Raji (cell line): ENCODE data around the gene PRPF19.

Source experiments
- POLR2A ChIP-seq: IDR thresholded peaks from 2 replicates; pipeline ENCODE4 v1.6.1; 2011; ENCODE audit warnings: low read depth, low read length, control low read depth; ENCODE audit not compliant: insufficient read depth

The PRPF19 gene

DNA sequence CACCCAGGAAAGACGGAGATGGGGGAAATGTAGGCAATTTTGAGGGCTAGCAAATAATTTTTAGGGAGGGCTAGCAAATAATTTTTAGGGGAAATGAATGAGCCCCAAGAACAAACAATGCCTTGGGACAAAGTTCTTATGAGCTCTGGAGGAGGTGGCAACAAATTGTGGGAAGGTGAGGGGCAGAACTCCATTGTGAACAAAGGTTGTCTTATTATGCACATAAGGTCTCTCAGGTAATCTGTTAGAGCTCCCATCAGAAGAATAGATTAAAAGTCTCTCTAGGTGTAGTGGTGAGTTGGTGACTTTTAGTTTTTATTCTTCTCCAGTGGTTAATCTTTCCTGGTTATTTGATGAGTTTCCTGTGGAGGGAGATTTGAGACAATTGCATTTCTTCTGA lies 2.4 kb upstream of the PRPF19 start:
- no peak for TF ChIP-seq POLR2A

DNA sequence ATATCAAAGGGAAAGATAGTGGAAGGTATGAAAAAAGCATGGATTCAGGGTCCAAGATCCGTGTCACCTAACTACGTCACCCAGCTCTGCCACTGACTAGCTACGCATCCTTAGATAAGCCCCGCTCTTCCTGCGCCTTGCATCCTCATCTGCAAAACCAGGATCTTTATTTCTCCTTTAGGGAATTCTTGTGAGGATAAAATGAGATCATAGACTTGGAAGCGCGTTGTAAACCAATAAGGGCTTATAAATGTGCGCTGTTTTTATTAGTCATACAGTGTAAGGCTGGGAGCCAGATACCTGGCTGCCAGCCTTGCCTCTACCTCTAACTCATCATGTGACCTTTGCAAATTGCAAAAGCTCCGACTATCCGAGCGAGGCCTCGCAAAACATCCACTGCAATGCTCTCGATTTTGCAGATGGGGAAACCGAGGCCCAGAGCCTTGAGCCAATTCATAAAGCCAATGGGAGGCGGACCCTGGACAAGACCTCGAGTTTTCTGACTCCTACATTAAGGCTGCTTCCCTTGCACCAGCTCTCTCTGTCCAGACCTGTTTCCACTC lies 753 bp downstream of the PRPF19 start:
- TF ChIP-seq POLR2A = no peak

DNA sequence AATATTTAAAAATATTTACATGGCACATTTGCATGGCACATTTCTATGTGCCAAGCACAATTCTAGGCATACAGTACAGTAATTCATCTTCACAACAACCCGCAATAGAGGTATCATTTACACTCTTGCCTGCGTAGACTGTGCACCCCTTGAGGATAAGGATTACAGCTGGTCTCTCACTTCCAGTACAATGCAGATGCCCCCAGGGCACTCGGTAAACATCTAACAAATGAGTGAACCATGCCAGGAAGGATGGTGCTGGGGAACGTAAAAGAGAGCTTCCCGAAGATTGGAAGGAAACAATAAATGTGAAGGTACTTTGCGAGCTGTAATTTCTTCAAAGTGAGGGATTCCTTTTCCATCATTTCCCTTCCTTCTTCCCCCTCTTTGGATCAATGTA lies 1.3 kb downstream of the PRPF19 start:
- no peak for TF ChIP-seq POLR2A

DNA sequence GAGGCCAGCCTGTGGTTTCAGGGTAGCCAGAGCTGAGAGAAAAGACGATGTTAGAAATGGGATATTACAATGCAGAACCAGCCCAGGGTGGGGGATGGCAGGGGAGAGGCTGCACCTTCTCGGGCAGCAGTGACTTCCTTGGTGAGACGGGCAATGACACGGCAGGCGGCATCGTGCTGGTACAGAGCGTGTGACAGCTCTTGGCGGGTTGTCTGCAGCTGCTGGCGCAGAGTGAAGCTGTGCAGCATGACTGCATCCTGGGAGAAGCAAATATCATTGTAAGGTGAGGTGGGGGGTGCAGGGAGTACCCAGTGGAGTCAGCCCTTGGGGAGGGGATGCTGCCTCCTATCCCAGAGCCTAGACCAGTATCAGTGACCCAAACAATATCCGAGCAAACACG lies 3.8 kb downstream of the PRPF19 start:
- TF ChIP-seq POLR2A = no peak

- TF ChIP-seq POLR2A = no peak
Measured at GRCh38 chr11:60900673-60901404, 5.5 kb downstream of the PRPF19 start.

GRCh38 chr11:60899977-60900376 lies 6.4 kb downstream of the PRPF19 start:
- no peak for TF ChIP-seq POLR2A

DNA sequence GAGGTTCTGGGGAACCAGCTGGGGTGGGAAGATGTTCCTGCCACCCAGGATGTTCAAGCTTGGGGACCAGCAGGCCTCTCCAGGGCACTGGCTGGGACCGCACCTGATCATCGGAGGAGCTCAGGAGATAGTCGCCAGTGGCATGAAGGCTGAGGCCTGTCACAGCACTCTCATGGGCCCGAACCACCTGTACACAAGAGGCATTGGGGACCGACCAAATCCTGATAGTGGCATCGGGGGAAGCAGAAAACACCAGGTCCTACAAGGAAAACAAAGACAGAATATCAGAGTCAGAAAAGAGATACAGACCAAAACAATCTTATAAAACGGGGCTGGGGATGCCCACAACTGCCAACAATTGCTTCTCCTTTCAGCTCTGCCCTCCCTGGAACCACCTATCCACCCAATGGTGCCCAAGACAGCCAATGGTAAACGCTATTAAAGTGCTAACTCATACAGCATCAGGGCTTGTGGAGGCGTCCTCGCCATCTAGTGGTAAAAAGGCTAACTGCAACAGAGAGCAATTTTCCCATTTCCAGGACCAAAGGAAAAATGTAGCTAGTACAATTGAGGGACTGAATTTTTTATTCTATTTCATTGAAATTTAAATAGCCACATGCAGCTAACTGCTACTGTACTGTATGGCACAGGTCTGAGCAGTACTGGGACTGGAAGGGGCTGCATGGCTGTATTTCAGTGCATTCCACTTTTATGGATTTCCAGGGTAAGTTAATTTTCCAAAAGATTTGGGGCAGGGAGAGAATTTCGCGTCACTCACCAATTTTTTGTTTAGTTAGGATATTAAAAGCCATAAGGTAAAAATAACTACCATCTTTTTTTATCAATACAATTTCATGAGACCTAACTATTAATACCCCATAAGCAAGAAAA lies 7.1 kb downstream of the PRPF19 start:
- no peak for TF ChIP-seq POLR2A

- TF ChIP-seq POLR2A = no peak
Measured at GRCh38 chr11:60897496-60897895, 8.9 kb downstream of the PRPF19 start.

GRCh38 chr11:60895687-60896086 lies 10.7 kb downstream of the PRPF19 start:
- no peak for TF ChIP-seq POLR2A

- TF ChIP-seq POLR2A = no peak
Measured at GRCh38 chr11:60891103-60891741, 15.2 kb downstream of the PRPF19 start.

DNA sequence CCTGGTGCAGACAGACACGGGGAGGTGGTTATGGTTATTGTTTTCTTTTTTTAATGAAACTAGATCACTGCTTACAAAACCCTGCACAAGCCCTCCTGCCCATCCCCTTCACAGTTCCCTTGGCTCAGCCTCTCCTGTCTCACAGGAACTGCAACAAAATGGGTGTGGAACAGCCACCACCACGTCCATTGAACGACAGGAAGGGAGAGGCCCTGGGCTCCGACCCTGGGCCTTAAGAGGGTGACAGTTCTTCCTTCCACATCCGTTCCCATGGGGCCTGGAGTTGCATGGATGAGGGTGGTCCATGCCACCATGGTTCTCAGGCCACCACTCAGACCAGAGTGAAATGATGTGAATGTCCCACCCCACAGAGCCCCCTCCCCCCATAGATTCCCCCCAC lies 15.7 kb downstream of the PRPF19 start:
- no peak for TF ChIP-seq POLR2A

DNA sequence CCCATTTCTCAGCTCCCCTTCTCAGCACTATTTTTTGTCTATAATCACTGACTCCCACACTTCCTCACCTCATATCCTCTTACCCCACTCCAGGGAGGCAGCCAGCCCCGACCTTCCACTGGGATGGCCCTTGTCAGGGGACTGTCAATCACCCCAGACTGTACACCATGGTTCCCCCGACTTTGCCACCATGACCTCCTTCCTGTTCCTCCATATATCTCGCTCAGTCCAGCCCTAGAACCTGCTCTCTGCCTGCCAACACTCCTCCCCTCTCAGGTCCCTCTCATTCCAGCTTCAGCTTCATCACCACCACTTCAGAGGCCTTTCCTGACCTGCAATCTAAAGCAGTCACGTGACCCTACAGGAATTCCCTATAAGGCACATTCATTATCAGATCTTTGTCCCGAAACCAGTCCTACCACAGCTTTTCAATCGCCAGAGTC lies 16.5 kb downstream of the PRPF19 start:
- TF ChIP-seq POLR2A = no peak

DNA sequence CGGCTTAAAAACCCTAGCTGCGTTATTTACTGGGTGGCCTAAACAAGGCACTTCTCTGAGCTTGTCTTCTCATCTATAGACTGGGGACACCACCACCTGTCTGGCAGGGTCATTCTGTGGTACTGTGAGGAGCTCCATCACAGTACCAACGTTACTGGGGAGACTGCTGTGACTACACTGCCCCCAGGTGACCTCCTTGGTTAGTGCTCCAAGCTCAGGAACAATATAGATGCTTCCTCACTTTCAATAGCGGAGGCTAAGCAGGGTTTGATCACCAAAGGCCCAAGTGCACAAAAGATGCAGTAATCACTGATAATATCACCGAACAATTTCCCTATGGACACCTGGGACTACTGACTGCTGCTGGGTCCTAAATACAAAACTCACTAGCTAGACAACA lies 18.8 kb downstream of the PRPF19 start:
- no peak for TF ChIP-seq POLR2A

- TF ChIP-seq POLR2A = no peak
Measured at GRCh38 chr11:60880643-60881282, 25.6 kb downstream of the PRPF19 start.
